ENCODE data around the gene NID1. TPM values are rescaled to one million over a fixed set of nuclear protein-coding genes. Genes with fewer than 3 reads are reported as not detected.

NID1 gene
- total RNA-seq, 6 experiments from 2014 or later: 45.7 to 67.1 (median 59.1) TPM

DNA sequence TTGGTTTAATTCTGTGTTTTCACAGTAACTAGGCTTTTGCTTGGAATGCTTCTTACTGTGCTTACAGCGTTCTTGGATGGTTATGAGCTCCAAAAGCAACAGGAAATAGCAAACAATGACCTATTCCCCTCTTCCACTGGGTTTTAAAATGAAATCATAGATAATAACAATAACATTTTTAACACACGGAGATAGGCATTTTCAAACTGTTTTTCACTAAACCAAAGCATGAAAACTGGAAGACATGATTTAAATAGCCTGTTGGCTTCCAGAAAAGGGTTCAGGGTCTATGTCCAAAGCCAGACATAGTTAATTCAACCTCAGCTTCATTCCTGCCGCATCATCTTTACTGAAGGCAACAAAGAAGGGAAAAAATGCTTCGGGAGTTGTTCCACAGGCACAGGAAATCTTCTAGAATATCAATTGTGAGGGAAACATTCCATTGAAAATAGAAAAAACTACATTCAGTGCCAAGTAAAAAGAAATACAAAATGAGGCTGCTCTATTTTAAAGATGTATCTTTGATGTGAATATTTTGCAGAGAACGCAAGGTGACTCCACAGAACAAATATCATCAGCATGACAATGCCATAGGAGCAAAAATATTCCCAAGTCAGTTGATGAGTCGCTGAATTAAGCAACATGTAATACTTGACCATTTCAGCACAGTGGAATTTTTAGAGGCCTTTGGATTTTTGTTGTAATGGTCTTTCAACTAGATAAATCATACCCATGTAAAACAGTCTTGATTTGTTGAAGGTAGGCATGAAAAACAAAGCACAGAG, 80.7 kb downstream of the NID1 start:
- Histone ChIP-seq H3K36me3 (peaks cover 7 to 30% (median 16%) of the 10 kb centered on the region in 4 donors), H3K27ac (peak overlapping the region in 2 of 3 donors; percentile 6 to 26), H3K9me3 (no peaks in the 10 kb centered on the region), H3K4me1 (no peaks in the 10 kb centered on the region), H3K4me3 (no peak overlapping the region), H3K27me3 (no peaks in the 10 kb centered on the region)
- intact Hi-C loops (cut with DNase I): no loop called here
- 69% methylated on average over 6 of the region's 6 CpGs for WGBS (ENCODE audit: insufficient coverage, low coverage, low lambda C conversion rate, missing lambda C conversion rate)
- DNase-seq: no peak
- TF ChIP-seq POLR2A (IDR thresholded peaks at IDR 0.05) (no peak), CTCF (IDR thresholded peaks at IDR 0.05) (no peak)
- peak in 3 of 4 donors; percentile 26 to 53 (median 49) for ATAC-seq

- DNase-seq (no peak), ATAC-seq (peak in 3 of 4 donors; percentile 16 to 28 (median 17))
- intact Hi-C loops (cut with DNase I): no loop called here
- Histone ChIP-seq H3K9me3 (no peaks in the 10 kb centered on the region), H3K27ac (no peak overlapping the region), H3K27me3 (no peaks in the 10 kb centered on the region), H3K36me3 (peaks cover 7 to 57% (median 30%) of the 10 kb centered on the region in 4 donors), H3K4me1 (no peaks in the 10 kb centered on the region), H3K4me3 (no peak overlapping the region)
- TF ChIP-seq POLR2A (IDR thresholded peaks at IDR 0.05): no peak
- TF ChIP-seq CTCF (IDR thresholded peaks at IDR 0.05): no peak
- 59% methylated on average over 2 of the region's 3 CpGs for WGBS (ENCODE audit: insufficient coverage, low coverage, low lambda C conversion rate, missing lambda C conversion rate)
These were observed 83.9 kb downstream of the NID1 start for GRCh38 chr1:235980976-235981375.

GRCh38 chr1:235979716-235980333, 85.1 kb downstream of the NID1 start:
- Histone ChIP-seq H3K27ac (no peak overlapping the region), H3K27me3 (no peaks in the 10 kb centered on the region), H3K4me3 (no peak overlapping the region), H3K36me3 (peaks cover 7 to 54% (median 27%) of the 10 kb centered on the region in 4 donors), H3K9me3 (no peaks in the 10 kb centered on the region), H3K4me1 (no peaks in the 10 kb centered on the region)
- WGBS (ENCODE audit: insufficient coverage, low coverage, low lambda C conversion rate, missing lambda C conversion rate): 85% methylated on average over 4 of the region's 12 CpGs
- ATAC-seq (no peak), DNase-seq (no peak)
- intact Hi-C loops (cut with DNase I): no loop called here
- TF ChIP-seq CTCF (IDR thresholded peaks at IDR 0.05) (no peak), POLR2A (IDR thresholded peaks at IDR 0.05) (no peak)

GRCh38 chr1:235979176-235979575, 85.7 kb downstream of the NID1 start:
- H3K4me1 ChIP-seq: no peaks in the 10 kb centered on the region
- no peak for TF ChIP-seq CTCF (IDR thresholded peaks at IDR 0.05)
- no peak for TF ChIP-seq POLR2A (IDR thresholded peaks at IDR 0.05)
- no peak overlapping the region for H3K27ac ChIP-seq
- no peak for DNase-seq
- H3K27me3 ChIP-seq: no peaks in the 10 kb centered on the region
- intact Hi-C loops (cut with DNase I): no loop called here
- ATAC-seq: no peak
- peaks cover 7 to 51% (median 25%) of the 10 kb centered on the region in 4 donors for H3K36me3 ChIP-seq
- 81% methylated on average over 3 of the region's 4 CpGs for WGBS (ENCODE audit: insufficient coverage, low coverage, low lambda C conversion rate, missing lambda C conversion rate)
- H3K4me3 ChIP-seq: no peak overlapping the region
- no peaks in the 10 kb centered on the region for H3K9me3 ChIP-seq
